NCI-H187 (cell line): ENCODE results near the gene KAT6B.

Source experiments
- DNase-seq, 2 experiments: peaks; one replicate each; lab custom pipeline; 2025; lab: John Stamatoyannopoulos, UW

The KAT6B gene

GRCh38 chr10:74988832-74989561 lies 162.6 kb downstream of the KAT6B start:
- peak in 1 of 2 experiments; percentile 35 for DNase-seq

GRCh38 chr10:74991435-74991834 lies 165.0 kb downstream of the KAT6B start:
- DNase-seq, result no peak

GRCh38 chr10:74992068-74992467 lies 165.7 kb downstream of the KAT6B start:
- no peak for DNase-seq

GRCh38 chr10:74993649-74994048 lies 167.2 kb downstream of the KAT6B start:
- DNase-seq, result no peak

GRCh38 chr10:74994854-74995253 lies 168.5 kb downstream of the KAT6B start:
- DNase-seq, result no peak

GRCh38 chr10:74995806-74996205 lies 169.4 kb downstream of the KAT6B start:
- DNase-seq, result no peak

GRCh38 chr10:74997163-74997562 lies 170.8 kb downstream of the KAT6B start:
- no peak for DNase-seq

- no peak for DNase-seq
Measured at GRCh38 chr10:75000748-75001321, 174.4 kb downstream of the KAT6B start.

- no peak for DNase-seq
Measured at GRCh38 chr10:75001715-75002350, 175.4 kb downstream of the KAT6B start.

- no peak for DNase-seq
Measured at GRCh38 chr10:75002351-75002725, 175.9 kb downstream of the KAT6B start.

GRCh38 chr10:75002967-75003594 lies 176.7 kb downstream of the KAT6B start:
- no peak for DNase-seq

- DNase-seq, result no peak
Measured at GRCh38 chr10:75003891-75004290, 177.5 kb downstream of the KAT6B start.

- DNase-seq, result no peak
Measured at GRCh38 chr10:75007646-75008045, 181.2 kb downstream of the KAT6B start.

GRCh38 chr10:75008952-75009351 lies 182.6 kb downstream of the KAT6B start:
- DNase-seq, result no peak

GRCh38 chr10:75009426-75009825 lies 183.0 kb downstream of the KAT6B start:
- no peak for DNase-seq

GRCh38 chr10:75010373-75010772 lies 184.0 kb downstream of the KAT6B start:
- DNase-seq, result no peak

GRCh38 chr10:75011221-75011620 lies 184.8 kb downstream of the KAT6B start:
- no peak for DNase-seq

- no peak for DNase-seq
Measured at GRCh38 chr10:75012471-75012870, 186.1 kb downstream of the KAT6B start.

- DNase-seq, result no peak
Measured at GRCh38 chr10:75013007-75013406, 186.6 kb downstream of the KAT6B start.

GRCh38 chr10:75013522-75013921 lies 187.1 kb downstream of the KAT6B start:
- no peak for DNase-seq

- DNase-seq, result no peak
Measured at GRCh38 chr10:75014516-75015230, 188.3 kb downstream of the KAT6B start.

- DNase-seq, result no peak
Measured at GRCh38 chr10:75015442-75015841, 189.0 kb downstream of the KAT6B start.
